B cell (primary cell): ENCODE results near the gene CXCL8. TPM values are rescaled to one million over a fixed set of nuclear protein-coding genes. Genes with fewer than 3 reads are reported as not detected.

Experiments used
- ATAC-seq: fragments of 200-7000 bp; cut with Tn5 transposase; one replicate; pipeline ENCODE4 v1.10.0; 2021; ENCODE audit warnings: low read depth, mild to moderate bottlenecking, moderate number of reproducible peaks, moderate library complexity
- CTCF ChIA-PET: fragments of 350-600 bp; sonication (Branson Sonifier 250); formaldehyde crosslinking; loops from one replicate; lab custom pipeline; 2021; ENCODE audit warnings: antibody characterized with exemption, inconsistent platforms; lab: Charles Lee
- POLR2A ChIA-PET: fragments of 350-600 bp; sonication (Branson Sonifier 250); formaldehyde crosslinking; loops from one replicate; lab custom pipeline; 2021; ENCODE audit warnings: antibody characterized with exemption; lab: Charles Lee
- DNase-seq: peaks from one replicate; pipeline ENCODE4 v3.0.0; 2013
- H2AFZ ChIP-seq: 2 replicates; pipeline ENCODE4 v1.6.1; 2012; ENCODE audit warnings: mild to moderate bottlenecking, low read depth, low read length; ENCODE audit not compliant: insufficient read depth, poor library complexity, severe bottlenecking
- H3K27ac ChIP-seq, 2 donors: 1 replicate in 1 of 2; 2 replicates in 1 of 2; pipeline ENCODE4 v1.5.1; 2012 to 2013; ENCODE audit warnings: low read length in 2 of 2, mild to moderate bottlenecking in 2 of 2, moderate library complexity in 1 of 2
- H3K27me3 ChIP-seq, 4 experiments: fragments of 200-600 bp in 1 of 4; sonication (generic) in 1 of 4; replicated peaks in 1 of 4; 1 replicate in 2 of 4; 2 replicates in 2 of 4; pipeline versions ENCODE4 v1.6.1 to v1.7.0; 2013 to 2016; ENCODE audit warnings: low read length in 3 of 4, mild to moderate bottlenecking in 2 of 4, mixed read lengths in 1 of 4, moderate library complexity in 1 of 4; ENCODE audit not compliant: insufficient read depth in 4 of 4, control insufficient read depth in 3 of 4; ENCODE audit errors: control extremely low read depth in 1 of 4
- H3K36me3 ChIP-seq, 2 experiments: replicated peaks in 1 of 2; 1 replicate in 1 of 2; 2 replicates in 1 of 2; pipeline versions ENCODE4 v1.6.1 to v1.7.1; 2013; ENCODE audit warnings: low read length in 1 of 2; ENCODE audit not compliant: insufficient read depth in 2 of 2, control insufficient read depth in 1 of 2; ENCODE audit errors: control extremely low read depth in 1 of 2, extremely low read depth in 1 of 2
- H3K4me1 ChIP-seq, 2 donors: fragments of 200-600 bp in 1 of 2; sonication (generic) in 1 of 2; 1 replicate in 1 of 2; 2 replicates in 1 of 2; pipeline versions ENCODE4 v1.5.1 to v1.6.1; 2013 to 2017; ENCODE audit warnings: low read length in 2 of 2; ENCODE audit not compliant: control insufficient read depth in 2 of 2, insufficient read depth in 2 of 2
- H3K4me2 ChIP-seq: replicated peaks from 2 replicates; pipeline ENCODE3; 2012; ENCODE audit warnings: mild to moderate bottlenecking, low read depth, low read length; ENCODE audit not compliant: poor library complexity, severe bottlenecking
- H3K4me3 ChIP-seq, 5 experiments: fragments of 200-600 bp in 1 of 5; sonication (generic) in 1 of 5; 1 replicate in 3 of 5; 2 replicates in 2 of 5; pipeline versions ENCODE4 v1.5.1 to v1.7.0; 2011 to 2016; ENCODE audit warnings: low read length in 4 of 5, mild to moderate bottlenecking in 4 of 5, low read depth in 2 of 5, control low read depth in 1 of 5, moderate library complexity in 1 of 5; ENCODE audit not compliant: insufficient read depth in 1 of 5; ENCODE audit errors: control extremely low read depth in 1 of 5, extremely low read depth in 1 of 5
- H3K79me2 ChIP-seq: fragments of 200-600 bp; sonication (generic); one replicate; pipeline ENCODE4 v1.6.0; 2016; ENCODE audit warnings: low read length; ENCODE audit not compliant: control insufficient read depth, insufficient read depth
- H3K9ac ChIP-seq: fragments of 200-600 bp; sonication (generic); 2 replicates; pipeline ENCODE4 v1.6.1; 2017; ENCODE audit warnings: mild to moderate bottlenecking, low read length, moderate library complexity
- H3K9me3 ChIP-seq, 3 donors: one replicate each; pipeline versions ENCODE4 v1.6.1 to v1.7.1; 2013; ENCODE audit warnings: low read length in 2 of 3; ENCODE audit not compliant: control insufficient read depth in 2 of 3, insufficient read depth in 1 of 3; ENCODE audit errors: control extremely low read depth in 1 of 3
- H4K20me1 ChIP-seq: 2 replicates; pipeline ENCODE4 v1.6.0; 2012; ENCODE audit warnings: mild to moderate bottlenecking, low read length; ENCODE audit not compliant: insufficient read depth, control insufficient read depth, poor library complexity, severe bottlenecking
- H3K27ac Mint-ChIP-seq: one replicate; pipeline ENCODE4 v1.8.0; 2021; ENCODE audit warnings: mixed read lengths
- H3K27me3 Mint-ChIP-seq: one replicate; pipeline ENCODE4 v1.8.0; 2021; ENCODE audit warnings: mixed read lengths
- H3K4me1 Mint-ChIP-seq: one replicate; pipeline ENCODE4 v1.8.0; 2021; ENCODE audit warnings: mixed read lengths
- H3K4me3 Mint-ChIP-seq: one replicate; pipeline ENCODE4 v1.8.0; 2021; ENCODE audit warnings: mixed read lengths
- H3K9me3 Mint-ChIP-seq: one replicate; pipeline ENCODE4 v1.8.0; 2022; ENCODE audit warnings: mixed read lengths; ENCODE audit not compliant: insufficient read depth
- EZH2 ChIP-seq: IDR thresholded peaks from 2 replicates; pipeline ENCODE4 v1.6.1; 2012; ENCODE audit warnings: borderline replicate concordance, low read depth, mild to moderate bottlenecking, moderate library complexity, low read length; ENCODE audit not compliant: insufficient read depth, poor library complexity, severe bottlenecking
- WGBS: methylation state at CpG from one replicate; pipeline ENCODE4 v1.1.5; 2013; ENCODE audit warnings: missing lambda C conversion rate; ENCODE audit not compliant: insufficient coverage; 5-methylcytosine and 5-hydroxymethylcytosine counted together
- intact Hi-C: fragments of 100-400 bp; cut with micrococcal nuclease; formaldehyde crosslinking; loops from one replicate; pipeline ENCODE4 v1.10.0; 2022
- polyA plus RNA-seq: library from polyadenylated mRNA; depleted of rRNA; stranded (reverse); fragments of >200 nt; gene quantifications from 2 replicates; pipeline ENCODE4 v1.2.3, GENCODE V29; 2012
- total RNA-seq, 2 donors: library from RNA; stranded (reverse); fragments of 120-200 nt in 1 of 2; gene quantifications; 1 replicate in 1 of 2; 2 replicates in 1 of 2; pipeline versions ENCODE4 v1.2.3 to v1.2.4, GENCODE V29; 2013 to 2022
- TF ChIP-seq, protein P1 (sequence below): fragments of 200-600 bp; IDR thresholded peaks from one replicate; pipeline ENCODE4 v1.8.0; 2022; ENCODE audit warnings: antibody characterized with exemption, mild to moderate bottlenecking

Gene CXCL8
- total and polyA plus RNA-seq, 2 donors (not counting 1 experiment from before 2014, with no cell fraction given): 0.32 to 7.5 TPM

DNA sequence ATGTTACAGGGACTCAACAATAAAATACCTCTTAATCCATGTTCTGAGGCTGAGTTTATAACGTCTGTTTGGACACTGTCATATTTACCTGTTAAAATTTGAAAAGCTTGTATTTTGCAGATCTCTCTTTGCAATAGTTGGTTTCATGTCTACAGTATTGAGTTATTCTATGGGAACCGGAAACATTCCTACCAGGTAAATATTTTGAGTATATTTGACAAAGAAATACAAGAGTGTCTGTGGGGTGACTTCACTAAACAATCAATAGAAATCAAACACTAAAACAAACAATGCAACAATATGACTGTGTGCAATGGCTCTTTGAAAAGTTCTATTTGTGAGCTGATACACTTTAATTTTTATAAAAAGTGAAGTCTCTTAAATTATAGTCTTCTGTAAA is 47.7 kb upstream of the CXCL8 start:
- Histone ChIP-seq H2AFZ (no peak overlapping the region), H3K4me1 (no peaks in the 10 kb centered on the region), H3K9me3 (no peaks in the 10 kb centered on the region), H3K4me3 (no peak overlapping the region), H4K20me1 (no peaks in the 10 kb centered on the region), H3K27me3 (no peaks in the 10 kb centered on the region), H3K79me2 (no peaks in the 10 kb centered on the region), H3K27ac (no peak overlapping the region), H3K36me3 (no peaks in the 10 kb centered on the region), H3K9ac (no peak overlapping the region), H3K4me2 (no peak overlapping the region)
- no peak for ATAC-seq
- no CpG with 5 or more reads among the region's 2 CpGs for WGBS
- intact Hi-C loops: no loop called here
- TF ChIP-seq, protein P1, sequence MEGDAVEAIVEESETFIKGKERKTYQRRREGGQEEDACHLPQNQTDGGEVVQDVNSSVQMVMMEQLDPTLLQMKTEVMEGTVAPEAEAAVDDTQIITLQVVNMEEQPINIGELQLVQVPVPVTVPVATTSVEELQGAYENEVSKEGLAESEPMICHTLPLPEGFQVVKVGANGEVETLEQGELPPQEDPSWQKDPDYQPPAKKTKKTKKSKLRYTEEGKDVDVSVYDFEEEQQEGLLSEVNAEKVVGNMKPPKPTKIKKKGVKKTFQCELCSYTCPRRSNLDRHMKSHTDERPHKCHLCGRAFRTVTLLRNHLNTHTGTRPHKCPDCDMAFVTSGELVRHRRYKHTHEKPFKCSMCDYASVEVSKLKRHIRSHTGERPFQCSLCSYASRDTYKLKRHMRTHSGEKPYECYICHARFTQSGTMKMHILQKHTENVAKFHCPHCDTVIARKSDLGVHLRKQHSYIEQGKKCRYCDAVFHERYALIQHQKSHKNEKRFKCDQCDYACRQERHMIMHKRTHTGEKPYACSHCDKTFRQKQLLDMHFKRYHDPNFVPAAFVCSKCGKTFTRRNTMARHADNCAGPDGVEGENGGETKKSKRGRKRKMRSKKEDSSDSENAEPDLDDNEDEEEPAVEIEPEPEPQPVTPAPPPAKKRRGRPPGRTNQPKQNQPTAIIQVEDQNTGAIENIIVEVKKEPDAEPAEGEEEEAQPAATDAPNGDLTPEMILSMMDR: no peak
- TF ChIP-seq EZH2: no peak
- Mint-ChIP-seq H3K27me3 (no peaks in the 10 kb centered on the region), H3K4me3 (no peak overlapping the region), H3K4me1 (no peaks in the 10 kb centered on the region), H3K9me3 (peaks cover 2% of the 10 kb centered on the region), H3K27ac (no peak overlapping the region)
- ChIA-PET CTCF (no interaction called here), POLR2A (no interaction called here)
- no peak for DNase-seq

DNA sequence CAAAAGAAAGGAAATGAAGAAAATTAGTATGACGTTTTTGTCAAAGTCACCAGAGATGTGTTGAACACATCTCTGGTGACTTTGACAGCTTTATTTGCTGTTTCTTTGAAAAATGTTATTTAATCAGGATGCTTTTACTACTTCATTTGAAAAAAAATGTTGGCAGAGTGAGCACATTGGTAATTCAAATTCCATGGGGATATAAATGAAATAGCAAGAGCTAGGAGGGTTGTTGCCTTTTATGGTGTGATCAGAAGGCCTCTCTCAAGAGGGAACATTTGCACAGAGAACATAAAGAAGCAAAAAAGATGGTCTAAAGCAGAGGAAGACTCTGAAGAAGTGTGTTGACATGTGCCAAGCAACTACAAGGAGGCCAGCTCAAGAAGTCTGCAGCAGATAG is 46.6 kb upstream of the CXCL8 start:
- H3K9me3 ChIP-seq: no peaks in the 10 kb centered on the region
- H3K27ac ChIP-seq: no peak overlapping the region
- ChIA-PET CTCF (interaction anchor here (0.6 kb wide), 1 partner anchor 1774 kb away, joined by 4 read pairs; no protein-coding TSS in a partner anchor), POLR2A (no interaction called here)
- Mint-ChIP-seq H3K4me3 (no peak overlapping the region), H3K9me3 (peaks cover 2% of the 10 kb centered on the region), H3K27ac (no peak overlapping the region), H3K4me1 (no peaks in the 10 kb centered on the region), H3K27me3 (no peaks in the 10 kb centered on the region)
- TF ChIP-seq, protein P1: no peak
- no peak for TF ChIP-seq EZH2
- H3K79me2 ChIP-seq: no peaks in the 10 kb centered on the region
- H4K20me1 ChIP-seq: no peaks in the 10 kb centered on the region
- no peak overlapping the region for H3K9ac ChIP-seq
- ATAC-seq (no peak), DNase-seq (no peak)
- no peak overlapping the region for H2AFZ ChIP-seq
- no peak overlapping the region for H3K4me3 ChIP-seq
- no CpG with 5 or more reads among the region's 1 CpG for WGBS
- H3K4me1 ChIP-seq: no peaks in the 10 kb centered on the region
- intact Hi-C loops: no loop called here
- H3K36me3 ChIP-seq: no peaks in the 10 kb centered on the region
- H3K27me3 ChIP-seq: no peaks in the 10 kb centered on the region
- H3K4me2 ChIP-seq: no peak overlapping the region
